SW480 (cell line): Measurements from ENCODE around the gene TTC21A.

Source experiments
- DNase-seq: peaks from one replicate; pipeline ENCODE4 v3.0.0-alpha.2; 2016; ENCODE audit warnings: low spot score

TTC21A gene

DNA sequence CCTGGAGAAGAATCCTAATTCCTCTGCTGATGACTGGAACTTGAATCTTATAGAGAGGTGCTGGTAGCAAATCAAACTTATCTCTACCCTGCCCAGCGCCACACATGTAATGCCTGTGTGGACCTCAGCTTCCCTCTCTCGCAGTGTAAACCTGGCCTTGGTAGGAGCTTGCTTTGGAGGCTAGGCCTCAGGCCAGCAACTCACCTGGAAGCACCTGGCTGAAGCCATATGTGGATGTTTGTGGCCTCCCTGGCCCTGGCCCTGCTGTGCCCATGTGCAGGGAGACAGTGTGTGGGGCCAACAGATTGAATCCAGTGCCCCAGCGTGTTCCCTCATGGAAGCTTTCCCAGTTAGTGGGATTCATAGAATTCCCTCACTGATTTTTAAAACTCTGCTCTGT is 8.4 kb downstream of the TTC21A start:
- DNase-seq, result no peak

DNA sequence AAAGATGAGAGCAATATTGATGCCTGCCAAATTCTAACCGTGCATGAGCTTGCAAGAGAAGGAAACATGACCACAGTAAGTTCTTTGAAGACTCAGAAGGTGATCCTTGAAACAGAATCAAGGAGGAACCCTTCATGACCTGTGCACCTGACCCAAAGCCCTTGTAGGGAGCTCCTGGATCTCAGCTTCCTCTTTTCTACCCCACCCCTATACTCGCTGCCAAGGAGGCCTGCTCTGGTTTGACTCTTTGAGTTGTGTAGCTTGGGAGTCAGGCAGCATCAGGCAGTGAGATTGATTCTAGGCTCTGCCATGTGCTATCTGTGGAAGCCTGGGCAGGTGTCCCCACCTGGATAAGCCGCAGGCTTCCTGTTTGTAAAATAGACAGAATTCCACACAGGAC is 10.6 kb downstream of the TTC21A start:
- no peak for DNase-seq

- no peak for DNase-seq
These were observed 11.6 kb downstream of the TTC21A start for GRCh38 chr3:39118931-39119660.

- no peak for DNase-seq
These were observed 14.1 kb downstream of the TTC21A start for GRCh38 chr3:39121621-39122020.

DNA sequence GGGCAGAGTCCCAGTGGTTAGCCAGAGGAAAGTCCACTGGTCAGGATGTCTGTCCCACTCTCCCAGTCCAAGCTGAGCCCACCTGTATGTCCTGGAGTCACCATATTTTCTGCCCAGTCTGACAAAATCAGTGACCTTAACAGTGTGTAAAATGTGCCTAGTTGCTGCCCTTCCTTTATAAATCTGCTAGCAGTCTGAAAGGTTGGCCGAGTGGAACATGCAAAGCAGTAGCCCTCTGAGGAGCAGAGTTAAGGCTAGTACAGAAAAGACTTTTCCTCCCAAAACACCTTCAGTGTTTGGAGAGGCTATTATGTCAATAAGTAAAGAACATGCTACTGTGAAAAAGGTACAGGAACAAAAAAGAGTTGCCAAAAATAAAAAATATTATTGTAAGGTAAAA is 15.3 kb downstream of the TTC21A start:
- DNase-seq, result no peak

DNA sequence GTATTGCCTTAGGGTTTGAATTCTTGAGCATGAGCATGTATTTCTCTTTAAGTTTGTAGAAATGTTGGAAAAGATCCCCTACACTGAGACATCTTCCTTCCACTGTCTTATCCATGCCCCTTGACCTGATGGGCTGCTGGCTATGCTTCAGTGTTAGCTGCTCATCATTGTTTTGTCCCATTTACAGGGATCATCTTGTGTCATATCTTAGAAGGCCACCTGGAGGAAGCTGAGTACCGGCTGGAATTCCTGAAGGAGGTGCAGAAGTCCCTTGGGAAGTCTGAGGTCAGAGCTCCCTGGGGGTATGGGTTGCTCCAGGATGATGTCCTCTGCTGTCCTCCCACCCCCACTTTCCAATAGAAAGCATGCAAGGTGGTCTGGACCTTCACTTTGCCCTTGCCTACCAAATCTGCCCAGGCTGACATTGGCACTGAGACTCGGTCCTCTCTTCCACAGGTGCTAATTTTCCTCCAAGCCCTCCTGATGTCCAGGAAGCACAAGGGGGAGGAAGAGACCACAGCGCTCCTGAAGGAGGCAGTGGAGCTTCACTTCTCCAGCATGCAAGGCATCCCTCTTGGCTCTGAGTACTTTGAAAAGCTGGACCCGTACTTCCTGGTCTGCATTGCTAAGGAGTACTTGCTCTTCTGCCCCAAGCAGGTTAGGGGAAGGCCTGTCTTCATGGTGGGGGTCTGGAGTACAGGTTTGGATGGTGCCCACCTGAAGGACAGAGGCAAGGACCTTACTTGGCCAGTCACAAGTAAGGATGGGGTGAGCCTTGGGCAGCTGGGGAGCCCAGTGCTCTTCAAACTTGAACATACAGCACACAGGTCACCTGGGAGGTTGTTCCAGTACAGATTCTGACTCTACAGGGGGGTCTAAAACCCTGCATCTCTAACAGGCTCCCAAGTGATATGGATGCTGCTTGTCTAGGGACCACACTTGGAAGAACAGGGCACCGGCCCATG is 17.7 kb downstream of the TTC21A start:
- no peak for DNase-seq

GRCh38 chr3:39125841-39126500 is 18.5 kb downstream of the TTC21A start:
- DNase-seq, result peak; percentile 52

- peak; percentile 33 for DNase-seq
These were observed 19.1 kb downstream of the TTC21A start for GRCh38 chr3:39126532-39127071.

- no peak for DNase-seq
These were observed 19.9 kb downstream of the TTC21A start for GRCh38 chr3:39127269-39127907.

DNA sequence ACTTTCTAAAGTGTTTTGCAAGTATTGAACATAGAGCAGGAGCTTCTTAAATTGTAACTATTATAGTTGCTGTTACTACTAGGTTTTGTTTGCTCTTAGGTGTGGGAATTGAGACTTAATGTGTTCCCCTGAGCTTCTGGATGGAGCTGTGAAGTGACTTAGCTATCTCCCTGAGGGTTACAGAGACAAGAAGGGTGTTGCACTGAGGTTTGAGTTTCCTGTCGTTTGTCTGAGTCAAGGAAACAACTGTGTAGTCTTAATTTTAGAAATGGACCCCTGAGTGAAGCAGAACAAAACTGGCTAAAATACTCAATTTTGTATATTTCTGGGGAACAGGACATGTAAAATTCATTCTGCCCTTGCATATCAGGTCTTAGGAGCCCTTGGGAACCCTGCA is 20.4 kb downstream of the TTC21A start:
- DNase-seq, result no peak

DNA sequence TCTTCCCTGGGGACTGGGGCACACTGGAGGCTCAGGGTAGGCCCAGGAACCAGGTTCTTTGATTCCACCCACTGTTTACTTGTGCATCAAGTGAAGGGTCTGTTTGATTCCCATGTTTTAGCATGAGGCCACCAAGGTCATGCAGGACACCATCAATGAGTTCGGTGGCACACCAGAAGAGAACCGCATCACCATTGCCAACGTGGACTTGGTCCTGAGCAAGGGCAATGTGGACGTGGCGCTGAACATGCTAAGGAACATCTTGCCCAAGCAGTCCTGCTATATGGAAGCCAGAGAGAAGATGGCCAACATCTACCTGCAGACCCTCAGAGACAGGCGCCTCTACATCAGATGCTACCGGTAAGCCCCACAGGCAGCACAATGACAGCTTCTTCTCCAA is 21.5 kb downstream of the TTC21A start:
- no peak for DNase-seq

- DNase-seq, result no peak
These were observed 22.5 kb downstream of the TTC21A start for GRCh38 chr3:39130026-39130425.

- no peak for DNase-seq
These were observed 23.3 kb downstream of the TTC21A start for GRCh38 chr3:39130693-39131265.

- DNase-seq, result no peak
These were observed 24.9 kb downstream of the TTC21A start for GRCh38 chr3:39132096-39133092.

DNA sequence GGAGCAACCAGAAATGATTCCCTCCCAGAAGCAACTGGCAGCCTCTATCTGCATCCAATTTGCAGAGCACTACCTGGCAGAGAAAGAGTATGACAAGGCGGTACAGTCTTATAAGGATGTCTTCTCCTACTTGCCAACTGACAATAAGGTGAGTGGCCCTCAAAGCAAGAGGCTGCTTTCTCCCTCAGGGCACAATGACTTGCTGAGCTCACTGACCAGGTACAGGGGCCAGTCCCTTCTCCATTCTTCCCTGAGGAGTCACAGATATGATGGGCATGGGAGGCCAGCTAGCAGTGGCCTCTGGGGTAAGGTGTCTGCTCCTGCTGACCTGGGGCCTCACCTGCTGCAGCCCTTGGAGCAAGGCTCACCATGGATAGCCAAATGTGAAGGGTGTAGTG is 25.6 kb downstream of the TTC21A start:
- DNase-seq, result no peak

- DNase-seq, result no peak
These were observed 26.3 kb downstream of the TTC21A start for GRCh38 chr3:39133822-39134221.

- no peak for DNase-seq
These were observed 26.8 kb downstream of the TTC21A start for GRCh38 chr3:39134305-39134704.

DNA sequence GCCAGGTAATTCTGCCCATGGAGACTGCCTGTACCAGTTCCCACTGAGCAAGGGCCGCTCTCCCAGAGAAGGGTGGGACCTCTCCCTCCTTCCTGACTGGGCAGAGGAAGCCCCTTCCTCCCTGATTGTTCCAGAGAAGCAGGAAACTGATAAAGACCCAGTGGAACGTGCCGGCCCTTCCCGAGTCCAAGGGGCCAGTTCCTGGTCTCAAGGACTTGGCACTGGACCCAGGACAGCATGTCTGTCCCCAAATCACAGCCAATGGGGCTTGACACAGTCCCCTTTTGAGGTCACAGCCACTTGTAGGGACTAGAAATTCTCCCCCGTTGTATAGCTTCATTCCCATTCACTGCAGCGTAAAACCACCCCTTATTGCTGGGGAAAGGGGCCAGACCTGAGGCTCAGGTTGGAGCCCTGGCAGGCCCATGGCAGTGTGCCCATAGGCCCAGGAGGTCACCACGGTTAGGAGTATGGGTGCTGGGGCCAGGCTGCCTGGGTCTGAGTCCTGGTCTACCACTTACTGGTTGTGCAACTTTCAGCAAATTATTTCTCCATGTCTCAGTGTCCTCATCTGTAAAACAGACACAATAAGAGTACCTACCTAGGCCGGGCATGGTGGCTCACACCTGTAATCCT is 27.8 kb downstream of the TTC21A start:
- no peak for DNase-seq

DNA sequence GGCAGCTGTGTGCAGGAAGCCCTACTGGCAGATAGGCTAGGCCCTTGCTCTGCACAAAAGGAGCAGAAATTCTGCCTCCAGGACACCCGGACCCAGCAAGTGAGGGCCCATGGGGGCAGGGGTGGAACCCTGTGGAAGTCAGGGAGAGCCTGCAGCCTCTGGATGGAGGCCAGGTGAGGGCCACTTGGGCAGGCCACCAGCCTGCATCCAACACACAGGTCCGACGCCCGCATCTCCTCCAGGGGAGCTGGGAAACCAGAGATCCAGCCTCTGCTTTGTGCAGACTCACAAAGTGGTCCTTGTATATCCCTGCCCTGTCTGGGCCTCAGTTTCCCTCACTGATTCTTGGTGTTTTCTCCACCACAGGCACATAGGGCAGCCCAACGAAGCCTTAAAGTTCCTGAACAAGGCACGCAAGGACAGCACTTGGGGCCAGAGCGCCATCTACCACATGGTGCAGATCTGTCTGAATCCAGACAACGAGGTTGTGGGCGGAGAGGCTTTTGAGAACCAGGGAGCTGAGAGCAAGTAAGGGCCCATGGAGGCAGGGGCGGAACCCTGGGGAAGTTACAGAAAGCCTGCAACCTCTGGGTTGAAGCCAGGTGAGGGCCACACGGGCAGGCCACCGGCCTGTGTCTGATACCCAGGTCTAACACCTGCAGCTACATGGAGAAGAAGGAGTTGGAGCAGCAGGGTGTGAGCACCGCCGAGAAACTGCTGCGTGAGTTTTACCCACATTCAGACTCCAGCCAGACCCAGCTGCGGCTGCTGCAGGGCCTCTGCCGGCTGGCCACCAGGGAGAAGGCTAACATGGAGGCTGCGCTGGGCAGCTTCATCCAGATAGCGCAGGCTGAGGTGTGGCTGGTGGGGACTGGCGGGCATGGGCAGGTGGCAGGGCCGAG is 29.3 kb downstream of the TTC21A start:
- DNase-seq, result no peak
